GM12873 (cell line): Measurements from ENCODE around the gene ATF6.

ENCODE experiments used
- TF ChIP-seq, protein P1 (sequence below): IDR thresholded peaks from 2 replicates; pipeline ENCODE4 v1.5.1; 2012; ENCODE audit warnings: low read depth, mild to moderate bottlenecking, moderate library complexity, low read length, control low read depth; ENCODE audit not compliant: insufficient read depth; ENCODE audit errors: missing control alignments

Gene ATF6

DNA sequence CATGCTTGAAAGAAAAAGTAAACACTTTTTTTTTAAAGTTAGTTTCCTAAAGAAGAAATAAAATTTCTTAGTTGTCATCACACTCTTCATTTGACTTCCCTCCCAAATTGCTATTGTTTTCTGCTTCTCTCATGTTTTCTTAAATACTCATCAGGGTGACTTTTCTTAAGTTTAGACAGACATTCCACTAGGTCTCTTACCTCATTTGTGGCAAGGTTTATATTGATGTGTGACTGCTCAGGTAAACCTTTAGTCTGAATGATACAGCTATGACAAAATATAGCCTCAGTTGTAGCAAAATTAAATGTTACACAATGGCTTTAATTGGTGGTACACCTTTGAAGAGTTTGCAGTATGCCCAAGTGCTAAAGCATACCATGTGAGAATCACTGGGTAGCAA, 78.6 kb downstream of the ATF6 start:
- TF ChIP-seq, protein P1, sequence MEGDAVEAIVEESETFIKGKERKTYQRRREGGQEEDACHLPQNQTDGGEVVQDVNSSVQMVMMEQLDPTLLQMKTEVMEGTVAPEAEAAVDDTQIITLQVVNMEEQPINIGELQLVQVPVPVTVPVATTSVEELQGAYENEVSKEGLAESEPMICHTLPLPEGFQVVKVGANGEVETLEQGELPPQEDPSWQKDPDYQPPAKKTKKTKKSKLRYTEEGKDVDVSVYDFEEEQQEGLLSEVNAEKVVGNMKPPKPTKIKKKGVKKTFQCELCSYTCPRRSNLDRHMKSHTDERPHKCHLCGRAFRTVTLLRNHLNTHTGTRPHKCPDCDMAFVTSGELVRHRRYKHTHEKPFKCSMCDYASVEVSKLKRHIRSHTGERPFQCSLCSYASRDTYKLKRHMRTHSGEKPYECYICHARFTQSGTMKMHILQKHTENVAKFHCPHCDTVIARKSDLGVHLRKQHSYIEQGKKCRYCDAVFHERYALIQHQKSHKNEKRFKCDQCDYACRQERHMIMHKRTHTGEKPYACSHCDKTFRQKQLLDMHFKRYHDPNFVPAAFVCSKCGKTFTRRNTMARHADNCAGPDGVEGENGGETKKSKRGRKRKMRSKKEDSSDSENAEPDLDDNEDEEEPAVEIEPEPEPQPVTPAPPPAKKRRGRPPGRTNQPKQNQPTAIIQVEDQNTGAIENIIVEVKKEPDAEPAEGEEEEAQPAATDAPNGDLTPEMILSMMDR = no peak

DNA sequence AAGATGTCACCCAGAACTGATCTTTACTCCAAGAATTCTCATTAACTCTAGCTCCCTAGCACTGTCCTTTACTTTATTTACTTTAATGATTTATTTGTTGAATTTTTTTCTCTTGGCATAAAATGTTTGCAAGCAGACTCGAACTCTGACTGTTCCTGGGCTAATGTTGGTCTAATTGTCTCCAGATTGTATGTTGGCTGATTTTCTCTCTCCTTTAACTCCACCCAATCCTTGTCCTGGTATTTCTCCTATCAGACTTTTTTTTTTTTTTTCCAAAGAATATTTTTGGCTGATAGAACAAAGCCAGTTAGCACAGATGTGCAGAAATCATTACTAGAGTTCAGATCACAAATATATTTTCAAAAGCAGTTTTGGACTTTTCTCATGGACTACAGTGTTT, 82.6 kb downstream of the ATF6 start:
- TF ChIP-seq, protein P1 = no peak

DNA sequence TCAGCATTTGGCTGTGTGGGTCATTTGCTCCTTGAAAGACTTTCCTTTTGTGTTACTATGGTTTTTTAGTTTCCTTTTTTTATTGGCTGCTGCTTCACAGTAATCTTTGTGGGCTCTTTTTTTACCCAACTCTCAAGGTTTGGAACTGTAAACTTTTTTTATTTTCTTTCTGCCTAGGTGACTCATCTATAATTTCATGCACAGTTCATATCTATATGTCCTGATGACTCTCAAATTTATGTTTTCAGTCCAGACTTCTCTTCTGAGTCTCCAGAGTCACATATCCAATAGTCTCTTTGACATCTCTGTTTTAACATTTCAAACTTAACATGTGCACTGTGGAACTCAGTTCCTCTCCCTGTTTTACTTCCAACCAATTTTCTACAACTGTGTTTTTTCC, 83.4 kb downstream of the ATF6 start:
- TF ChIP-seq, protein P1 = no peak

DNA sequence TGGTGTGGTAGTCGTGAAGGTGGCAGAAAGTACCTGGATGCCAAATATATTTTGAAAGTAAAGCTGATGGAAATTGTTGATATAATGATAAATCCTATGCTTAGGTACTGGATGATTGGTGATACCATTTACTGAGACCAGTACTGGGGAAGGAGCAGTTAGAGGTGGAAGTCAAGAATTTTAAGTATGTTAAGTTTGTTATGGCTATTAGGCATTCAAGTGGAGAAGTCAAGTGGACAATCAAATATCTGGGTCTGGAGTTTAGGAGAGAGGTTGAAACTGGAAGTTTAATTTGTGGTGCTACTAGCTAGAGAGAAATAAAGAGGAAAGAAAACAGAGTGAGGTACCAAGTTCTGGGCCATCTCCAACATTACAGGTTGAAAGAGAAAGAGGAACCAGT, 89.1 kb downstream of the ATF6 start:
- TF ChIP-seq, protein P1 = no peak

DNA sequence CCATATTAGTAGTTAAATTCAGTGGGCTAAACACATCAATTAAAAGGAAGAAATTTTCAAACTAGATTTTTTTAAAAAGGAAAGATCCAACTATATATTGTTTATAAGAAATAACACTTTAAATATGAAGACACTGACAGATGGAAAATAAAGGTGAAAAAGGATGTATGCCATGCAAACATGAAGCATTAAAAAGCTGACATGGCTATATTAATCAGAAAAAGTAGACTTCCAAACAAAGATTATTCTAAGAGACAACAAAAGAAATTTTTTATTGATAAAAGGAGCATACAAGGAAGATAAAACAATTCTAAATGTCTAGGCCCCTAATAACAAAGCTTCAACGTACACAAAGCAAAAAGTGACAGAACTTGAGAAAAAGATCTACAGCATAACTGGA, 92.2 kb downstream of the ATF6 start:
- TF ChIP-seq, protein P1 = no peak

DNA sequence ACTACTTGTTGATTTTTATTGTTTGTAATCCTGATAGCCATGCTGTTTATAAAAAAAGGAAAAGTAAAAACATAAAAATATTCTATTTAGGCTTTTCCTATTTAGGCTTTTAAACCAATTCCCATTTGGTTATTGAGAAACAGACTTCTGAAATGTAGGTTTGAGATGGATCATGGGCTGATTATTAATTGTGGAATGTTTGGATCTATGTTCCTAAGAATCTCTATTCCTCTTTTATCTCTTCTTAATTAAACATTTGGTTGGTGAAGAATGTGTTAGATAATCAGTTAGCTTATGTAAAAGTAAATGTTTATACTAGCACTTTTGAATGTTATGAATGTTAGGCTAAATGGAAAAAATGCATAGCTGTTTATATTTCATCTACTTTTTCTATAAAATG, 97.4 kb downstream of the ATF6 start:
- TF ChIP-seq, protein P1 = no peak

DNA sequence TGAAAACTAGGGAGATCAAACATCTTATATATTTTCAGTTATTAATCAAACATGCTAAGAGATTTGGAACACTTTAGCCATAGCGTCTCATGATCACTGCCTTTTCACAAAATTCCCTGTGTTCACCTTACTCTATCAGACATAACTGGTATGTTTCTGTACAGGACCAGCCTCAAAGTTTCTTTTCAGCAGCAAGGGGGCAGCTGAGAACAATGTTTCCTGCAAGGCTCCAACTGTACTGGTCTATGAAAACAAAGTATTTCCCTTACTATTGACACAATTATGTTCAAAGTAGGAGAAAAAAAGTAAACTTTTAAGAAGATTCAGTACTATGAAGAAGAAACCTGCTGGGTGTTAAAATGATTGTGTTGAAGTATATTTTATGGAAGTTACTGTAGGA, 98.5 kb downstream of the ATF6 start:
- TF ChIP-seq, protein P1 = no peak
